Epithelial cell of umbilical artery (primary cell): ENCODE results near the gene PAK6. TPM values are rescaled to one million over a fixed set of nuclear protein-coding genes. Genes with fewer than 3 reads are reported as not detected.

ENCODE experiments used
- total RNA-seq: library from RNA; depleted of rRNA; stranded (reverse); fragments of >200 nt; gene quantifications from 2 replicates; pipeline ENCODE4 v1.2.3, GENCODE V29; 2014

Gene PAK6
- total RNA-seq, result not detected in 2 replicates

GRCh38 chr15:40238532-40239403 lies at the start of gene PAK6:
PAK6 (plus strand) TSS chr15:40239063; CDS start chr15:40264786, 25,723 bp downstream.

GRCh38 chr15:40282869-40283614 lies 44.2 kb downstream of the PAK6 start, which contains the start of gene ANKRD63:
ANKRD63 (minus strand) TSS chr15:40283064; CDS start chr15:40282586, 478 bp downstream.

GRCh38 chr15:40307421-40308211 lies 68.8 kb downstream of the PAK6 start, which contains the start of gene PLCB2:
PLCB2 (minus strand) TSS chr15:40307935; CDS start chr15:40307672, 263 bp downstream.

GRCh38 chr15:40323239-40323952 lies 84.5 kb downstream of the PAK6 start, which contains the start of gene INAFM2:
INAFM2 (plus strand) TSS chr15:40323692; CDS start chr15:40324056, 364 bp downstream.

Other genes with a start within 250 kb of the PAK6 start
- gene SRP14, start 199.9 kb upstream of the PAK6 start, total RNA-seq, result 212 and 340 TPM in 2 replicates
- 2.6 and 7.6 TPM in 2 replicates for gene BMF, start 130.2 kb upstream of the PAK6 start, total RNA-seq
- gene BUB1B, start 78.0 kb upstream of the PAK6 start, total RNA-seq, result 30.2 and 33.7 TPM in 2 replicates
- not detected in 2 replicates for gene ANKRD63, start 44.0 kb downstream of the PAK6 start, total RNA-seq
- 3.9 and 7.8 TPM in 2 replicates for gene PLCB2, start 68.9 kb downstream of the PAK6 start, total RNA-seq
- gene INAFM2, start 84.6 kb downstream of the PAK6 start, total RNA-seq, result 16.2 and 36.2 TPM in 2 replicates
- 19.5 and 28.4 TPM in 2 replicates for gene CCDC9B, start 101.9 kb downstream of the PAK6 start, total RNA-seq
- not detected in 2 replicates for gene PHGR1, start 112.0 kb downstream of the PAK6 start, total RNA-seq
- gene DISP2, start 119.2 kb downstream of the PAK6 start, total RNA-seq, result under 0.01 and 0.15 TPM in 2 replicates
- gene KNSTRN, start 143.7 kb downstream of the PAK6 start, total RNA-seq, result 55.2 and 80.5 TPM in 2 replicates
- gene IVD, start 166.7 kb downstream of the PAK6 start, total RNA-seq, result 43.2 and 70.2 TPM in 2 replicates
- 5.6 and 5.8 TPM in 2 replicates for gene BAHD1, start 201.9 kb downstream of the PAK6 start, total RNA-seq
- gene CHST14, start 231.9 kb downstream of the PAK6 start, total RNA-seq, result 10.7 and 12.2 TPM in 2 replicates